ENCODE data around the gene RABEP1. TPM values are rescaled to one million over a fixed set of nuclear protein-coding genes. Genes with fewer than 3 reads are reported as not detected.

Gene RABEP1
- total RNA-seq, 6 experiments from 2014 or later = 41.1 to 48.5 (median 45.6) TPM

GRCh38 chr17:5299383-5299782, 17.3 kb downstream of the RABEP1 start:
- Mint-ChIP-seq H3K27me3 (ENCODE audit: insufficient read depth) (no peaks in the 10 kb centered on the region; the same call in 1 of the 2 replicates), H3K4me3 (no peak overlapping the region), H3K36me3 (ENCODE audit: low read depth) (peaks cover 5% of the 10 kb centered on the region; the same call in 1 of the 2 replicates), H3K27ac (no peak overlapping the region), H3K9me3 (no peaks in the 10 kb centered on the region), H3K4me1 (ENCODE audit: low read depth) (no peaks in the 10 kb centered on the region; the same call in 1 of the 2 replicates)
- TF ChIP-seq CTCF (IDR thresholded peaks at IDR 0.05) = no peak
- no peak for DNase-seq

- H3K4me3 Mint-ChIP-seq = no peak overlapping the region
- no peak for DNase-seq
- no peaks in the 10 kb centered on the region; the same call in 1 of the 2 replicates for H3K27me3 Mint-ChIP-seq (ENCODE audit: insufficient read depth)
Measured at GRCh38 chr17:5304636-5305035, 22.6 kb downstream of the RABEP1 start.

GRCh38 chr17:5309851-5310250, 27.8 kb downstream of the RABEP1 start:
- Mint-ChIP-seq H3K27ac (no peak overlapping the region), H3K27me3 (ENCODE audit: insufficient read depth) (no peaks in the 10 kb centered on the region), H3K4me1 (ENCODE audit: low read depth) (peaks cover 25% of the 10 kb centered on the region), H3K4me3 (no peak overlapping the region), H3K9me3 (no peaks in the 10 kb centered on the region), H3K36me3 (ENCODE audit: low read depth) (peaks cover 13% of the 10 kb centered on the region; the same call in 1 of the 2 replicates)
- DNase-seq = no peak
- no peak for TF ChIP-seq CTCF (IDR thresholded peaks at IDR 0.05)

More at GRCh38 chr17:5304636-5305035, 22.6 kb downstream of the RABEP1 start:
- Mint-ChIP-seq H3K36me3 (ENCODE audit: low read depth) (peaks cover 5% of the 10 kb centered on the region; the same call in 1 of the 2 replicates), H3K9me3 (no peaks in the 10 kb centered on the region), H3K4me1 (ENCODE audit: low read depth) (peaks cover 25% of the 10 kb centered on the region), H3K27ac (no peak overlapping the region)
- no peak for TF ChIP-seq CTCF (IDR thresholded peaks at IDR 0.05)

GRCh38 chr17:5325851-5326250, 43.8 kb downstream of the RABEP1 start:
- H3K36me3 Mint-ChIP-seq (ENCODE audit: low read depth) = peaks cover 24% of the 10 kb centered on the region
- H3K4me1 Mint-ChIP-seq (ENCODE audit: low read depth) = peaks cover 11% of the 10 kb centered on the region
- DNase-seq = no peak
- H3K27me3 Mint-ChIP-seq (ENCODE audit: insufficient read depth) = peaks cover 3% of the 10 kb centered on the region
- peaks cover 13% of the 10 kb centered on the region for H3K9me3 Mint-ChIP-seq
- TF ChIP-seq CTCF (IDR thresholded peaks at IDR 0.05) = no peak
- H3K27ac Mint-ChIP-seq = no peak overlapping the region
- no peak overlapping the region for H3K4me3 Mint-ChIP-seq

GRCh38 chr17:5329784-5330557, 47.9 kb downstream of the RABEP1 start:
- no peak for TF ChIP-seq CTCF (IDR thresholded peaks at IDR 0.05)
- DNase-seq = no peak
- no peaks in the 10 kb centered on the region for H3K9me3 Mint-ChIP-seq
- H3K27ac Mint-ChIP-seq = peak overlapping the region; percentile 56; the same call in 1 of the 2 replicates
- no peak overlapping the region for H3K4me3 Mint-ChIP-seq
- H3K36me3 Mint-ChIP-seq (ENCODE audit: low read depth) = peaks cover 12% of the 10 kb centered on the region
- H3K27me3 Mint-ChIP-seq (ENCODE audit: insufficient read depth) = peaks cover 3% of the 10 kb centered on the region
- H3K4me1 Mint-ChIP-seq (ENCODE audit: low read depth) = peaks cover 22% of the 10 kb centered on the region
